Pancreas (tissue), 10 donors: ENCODE measurements around the gene URB2. TPM values are rescaled to one million over a fixed set of nuclear protein-coding genes. Genes with fewer than 3 reads are reported as not detected.

ENCODE experiments used
- ATAC-seq, 4 donors: fragments of 200-7000 bp; cut with Tn5 transposase; one replicate each; pipeline versions ENCODE4 v1.8.0 to v1.9.1; 2020; ENCODE audit warnings: mild to moderate bottlenecking in 4 of 4, moderate library complexity in 4 of 4
- DNase-seq, 6 donors: peaks; one replicate each; pipeline ENCODE4 v3.0.0-alpha.2; 2020
- FAIRE-seq: peaks from 2 replicates; lab custom pipeline; 2012; peaks lifted over from hg19 to GRCh38; lab: Jason Lieb, UNC
- H3K27ac ChIP-seq, 4 donors: fragments of 200-600 bp; sonication (generic); 1 replicate in 3 of 4; 2 replicates in 1 of 4; pipeline versions ENCODE4 v1.5.0 to v1.8.0; 2020
- H3K27me3 ChIP-seq, 4 donors: fragments of 200-600 bp; one replicate each; pipeline ENCODE4 v1.8.0; 2021
- H3K36me3 ChIP-seq, 3 donors: fragments of 200-600 bp; sonication (generic) in 1 of 3; one replicate each; pipeline versions ENCODE4 v1.5.0 to v1.8.0; 2020 to 2021
- H3K4me1 ChIP-seq, 3 donors: fragments of 200-600 bp; one replicate each; pipeline ENCODE4 v1.8.0; 2021
- H3K4me3 ChIP-seq, 4 donors: fragments of 200-600 bp; sonication (generic) in 2 of 4; one replicate each; pipeline versions ENCODE4 v1.5.0 to v1.8.0; 2020 to 2021
- H3K9me3 ChIP-seq, 4 donors: fragments of 200-600 bp; one replicate each; pipeline ENCODE4 v1.8.0; 2021
- WGBS, 2 donors: extraction: QIAGEN DNeasy Blood & Tissue Kit; methylation state at CpG; one replicate each; pipeline ENCODE4 v1.1.7; 2013; 5-methylcytosine and 5-hydroxymethylcytosine counted together
- intact Hi-C, 3 donors: fragments of 100-400 bp; cut with DNase I; formaldehyde crosslinking; loops; one replicate each; pipeline versions ENCODE4 v1.11.1 to v1.14.2; 2022
- polyA plus RNA-seq, 2 donors: library from polyadenylated mRNA; stranded (reverse); fragments of 200-250 nt; gene quantifications; one replicate each; pipeline ENCODE4 v1.2.3, GENCODE V29; 2013
- total RNA-seq, 6 donors: library from RNA; stranded (reverse); fragmentation: NEBNext Ultra II Directional in 4 of 6; extraction: Animal tissue kit (Norgen Biotek cat#: 25700) in 4 of 6; gene quantifications; one replicate each; pipeline versions ENCODE4 v1.2.1 to v1.2.4, GENCODE V29; 2021 to 2023
- TF ChIP-seq, protein P1 (sequence below), 4 donors: fragments of 200-600 bp; sonication (generic) in 3 of 4; IDR thresholded peaks; one replicate each; pipeline versions ENCODE4 v1.5.0 to v1.8.0; 2021; ENCODE audit warnings: antibody characterized with exemption in 4 of 4
- donor health status: healthy with polysubstance abuse.
- donor health status: DM: no; HTN: no; CAD: no; lungs with moderate emphysema.
- donor health status: DM: no; HTN: no; CAD: no.
- donor health status: control.
- donor health status: control.
- donor health status: Bipolar disorder and iron deficiency.
- donor health status: DM: yes; HTN: yes; CAD: no.
- donor health status: DM: no; HTN: no; CAD: no.
- donor health status: DM: no; HTN: no; CAD: no.
- donor health status: DM: yes; HTN: yes; CAD: no.

Gene URB2
- total and polyA plus RNA-seq, 8 donors, result 2.0 to 4.7 (median 3.0) TPM

DNA sequence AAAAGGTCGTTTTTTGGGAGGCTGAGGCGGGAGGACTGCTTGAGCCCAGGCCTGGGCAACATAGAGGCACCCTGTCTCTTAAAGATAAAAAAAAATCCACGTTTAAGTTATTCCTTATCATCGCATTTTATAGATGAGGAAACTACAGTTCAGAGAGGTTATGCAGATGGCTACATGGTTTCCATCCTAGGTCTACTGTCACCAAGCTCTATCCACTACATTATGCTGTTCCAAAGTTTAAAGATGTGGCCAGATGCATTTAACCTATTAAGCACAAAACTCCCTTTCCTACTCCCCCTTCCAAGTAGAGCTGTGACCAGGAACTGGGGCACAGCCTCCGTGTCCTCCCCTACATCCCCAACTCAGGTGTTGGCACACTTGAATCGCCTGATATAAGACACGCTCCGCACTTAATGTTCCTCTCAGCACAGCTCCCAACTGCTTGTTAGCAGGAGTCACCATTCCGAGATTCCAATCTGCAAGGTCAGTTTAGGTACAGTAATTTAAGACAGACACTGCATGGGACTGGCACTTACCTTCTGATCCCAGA is 1.5 kb upstream of the URB2 start:
- H3K27me3 ChIP-seq, result no peaks in the 10 kb centered on the region
- WGBS, 2 donors, result 31 to 38% methylated on average over 9 of the region's 9 CpGs
- intact Hi-C loops, result loop anchor here in 2 of 3 donors (10.0 kb wide), 1 partner anchor 70 kb away; the partner anchor contains the start of gene ABCB10 (in 2 of the 2)
- ATAC-seq (no peak), DNase-seq (no peak), FAIRE-seq (no peak)
- peak overlapping the region in 1 of 4 donors; percentile 44 for H3K27ac ChIP-seq
- peak overlapping the region; percentile 67 to 99 (median 90) for H3K4me3 ChIP-seq
- no peaks in the 10 kb centered on the region for H3K36me3 ChIP-seq
- no peaks in the 10 kb centered on the region for H3K9me3 ChIP-seq
- TF ChIP-seq, protein P1, sequence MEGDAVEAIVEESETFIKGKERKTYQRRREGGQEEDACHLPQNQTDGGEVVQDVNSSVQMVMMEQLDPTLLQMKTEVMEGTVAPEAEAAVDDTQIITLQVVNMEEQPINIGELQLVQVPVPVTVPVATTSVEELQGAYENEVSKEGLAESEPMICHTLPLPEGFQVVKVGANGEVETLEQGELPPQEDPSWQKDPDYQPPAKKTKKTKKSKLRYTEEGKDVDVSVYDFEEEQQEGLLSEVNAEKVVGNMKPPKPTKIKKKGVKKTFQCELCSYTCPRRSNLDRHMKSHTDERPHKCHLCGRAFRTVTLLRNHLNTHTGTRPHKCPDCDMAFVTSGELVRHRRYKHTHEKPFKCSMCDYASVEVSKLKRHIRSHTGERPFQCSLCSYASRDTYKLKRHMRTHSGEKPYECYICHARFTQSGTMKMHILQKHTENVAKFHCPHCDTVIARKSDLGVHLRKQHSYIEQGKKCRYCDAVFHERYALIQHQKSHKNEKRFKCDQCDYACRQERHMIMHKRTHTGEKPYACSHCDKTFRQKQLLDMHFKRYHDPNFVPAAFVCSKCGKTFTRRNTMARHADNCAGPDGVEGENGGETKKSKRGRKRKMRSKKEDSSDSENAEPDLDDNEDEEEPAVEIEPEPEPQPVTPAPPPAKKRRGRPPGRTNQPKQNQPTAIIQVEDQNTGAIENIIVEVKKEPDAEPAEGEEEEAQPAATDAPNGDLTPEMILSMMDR (IDR thresholded peaks at IDR 0.05), result no peak
- peaks cover 0 to 21% (median 19%) of the 10 kb centered on the region in 3 donors for H3K4me1 ChIP-seq

GRCh38 chr1:229625071-229625914 is 754 bp upstream of the URB2 start:
- DNase-seq (peak; percentile 62 to 88 (median 72)), FAIRE-seq (no peak), ATAC-seq (peak; percentile 61 to 71 (median 70))
- H3K27me3 ChIP-seq, result no peaks in the 10 kb centered on the region
- intact Hi-C loops, result loop anchor here in 2 of 3 donors (10.0 kb wide), 1 partner anchor 70 kb away; the partner anchor contains the start of gene ABCB10 (in 2 of the 2)
- peak overlapping the region; percentile 61 to 84 (median 81) for H3K27ac ChIP-seq
- WGBS, 2 donors, result 0% methylated on average over 42 to 86 of the region's 86 CpGs
- TF ChIP-seq, protein P1 (IDR thresholded peaks at IDR 0.05), result no peak
- no peaks in the 10 kb centered on the region for H3K9me3 ChIP-seq
- peak overlapping the region; percentile 84 to 99 (median 91) for H3K4me3 ChIP-seq
- no peaks in the 10 kb centered on the region for H3K36me3 ChIP-seq
- peaks cover 0 to 21% (median 19%) of the 10 kb centered on the region in 3 donors for H3K4me1 ChIP-seq

DNA sequence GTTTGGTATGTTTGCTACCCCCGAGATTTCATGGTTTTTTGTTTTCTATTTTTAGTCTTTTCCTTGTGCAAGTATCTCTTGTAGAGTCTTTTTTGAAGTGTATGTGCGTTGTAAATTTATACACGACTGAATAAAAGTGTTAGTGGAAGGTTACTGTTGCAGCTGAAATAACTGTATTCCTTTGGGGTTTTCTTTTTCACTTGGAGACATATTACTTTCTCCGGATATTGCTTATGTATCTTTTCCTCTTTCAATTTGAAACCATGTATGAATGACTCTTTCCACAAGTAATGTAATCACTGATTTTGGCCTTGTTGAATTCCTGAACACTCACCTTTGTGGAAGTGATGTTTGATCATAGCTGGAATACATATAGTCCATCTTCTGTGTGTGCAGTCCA is 956 bp downstream of the URB2 start:
- ATAC-seq, result no peak
- H3K27ac ChIP-seq, result no peak overlapping the region

DNA sequence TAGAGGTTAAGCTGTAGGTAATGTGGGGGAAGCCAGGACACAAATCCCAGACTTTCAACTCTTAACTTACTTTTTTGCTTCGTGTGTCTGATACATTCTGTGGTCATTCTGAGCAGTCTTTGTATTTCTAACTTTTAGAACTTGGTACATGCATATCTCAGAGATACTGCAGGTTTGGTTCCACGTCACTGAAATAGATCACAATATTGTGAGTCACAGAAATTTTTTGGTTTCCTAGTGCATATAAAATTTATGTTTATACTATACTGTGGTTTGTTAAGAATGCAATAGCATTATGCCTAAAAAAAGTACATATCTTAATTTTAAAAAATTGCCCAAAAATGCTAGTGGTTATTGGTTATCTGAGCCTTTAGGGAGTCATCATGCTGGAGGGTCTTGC is 3.2 kb downstream of the URB2 start:
- intact Hi-C loops, result loop anchor here in 2 of 3 donors (10.0 kb wide), 1 partner anchor 74 kb away; the partner anchor contains the start of gene ABCB10 (in 2 of the 2)
- H3K4me3 ChIP-seq, result no peak overlapping the region
- TF ChIP-seq, protein P1 (IDR thresholded peaks at IDR 0.05), result no peak
- H3K27ac ChIP-seq, result no peak overlapping the region
- H3K4me1 ChIP-seq, result peaks cover 0 to 17% (median 16%) of the 10 kb centered on the region in 3 donors
- H3K27me3 ChIP-seq, result no peaks in the 10 kb centered on the region
- ATAC-seq, result no peak
- WGBS, 2 donors, result 82 to 91% methylated on average over 2 of the region's 2 CpGs
- FAIRE-seq, result no peak
- DNase-seq, result no peak
- H3K36me3 ChIP-seq, result no peaks in the 10 kb centered on the region
- H3K9me3 ChIP-seq, result no peaks in the 10 kb centered on the region

More for the DNA sequence above, 956 bp downstream of the URB2 start:
- intact Hi-C loops, result loop anchor here in 2 of 3 donors (10.0 kb wide), 1 partner anchor 72 kb away; the partner anchor contains the start of gene ABCB10 (in 2 of the 2)
- Histone ChIP-seq H3K4me3 (peak overlapping the region in 3 of 4 donors; percentile 87 to 99 (median 95)), H3K9me3 (no peaks in the 10 kb centered on the region), H3K4me1 (peaks cover 0 to 21% (median 19%) of the 10 kb centered on the region in 3 donors), H3K36me3 (no peaks in the 10 kb centered on the region), H3K27me3 (no peaks in the 10 kb centered on the region)
- no peak for DNase-seq
- 2 to 3% methylated on average over 4 of the region's 4 CpGs for WGBS, 2 donors
- TF ChIP-seq, protein P1 (IDR thresholded peaks at IDR 0.05), result no peak
- FAIRE-seq, result no peak
